ENCODE data around the gene KEL.

KEL gene

DNA sequence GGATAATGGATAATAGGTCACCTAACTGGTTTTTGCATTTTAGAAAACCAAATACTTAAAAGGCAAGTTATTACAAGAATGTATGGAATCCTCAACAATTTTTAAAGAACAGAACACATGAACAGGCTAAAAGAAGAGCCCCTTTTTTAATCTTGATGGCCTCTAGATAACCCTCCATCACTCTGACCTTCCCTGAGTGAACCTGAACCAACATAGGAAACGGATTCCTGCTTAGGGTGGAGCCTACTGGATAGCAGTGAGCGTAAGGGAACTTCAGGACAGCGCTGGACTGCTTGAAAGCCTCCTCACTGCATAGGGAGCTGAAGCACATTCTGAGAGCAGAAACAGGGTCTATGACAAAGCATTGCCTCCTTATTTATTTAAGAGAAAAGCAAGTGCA lies 49.1 kb downstream of the KEL start:
- H3K4me1 ChIP-seq (ENCODE audit: control insufficient read depth, insufficient read depth, low read length, poor library complexity, severe bottlenecking): peaks cover 2% of the 10 kb centered on the region
- 79 to 86% methylated on average over 2 to 3 of the region's 3 CpGs for WGBS, 2 experiments (ENCODE audit: insufficient coverage in 2 of 2)
- no peak overlapping the region for H3K27ac ChIP-seq (ENCODE audit: low read depth, low read length, severe bottlenecking)
- no peaks in the 10 kb centered on the region for H3K36me3 ChIP-seq (ENCODE audit: control insufficient read depth, insufficient read depth, low read length)
- H3K4me3 ChIP-seq (ENCODE audit: extremely low read depth, insufficient read depth, low read length, poor library complexity, severe bottlenecking): no peak overlapping the region
- H3K9me3 ChIP-seq (ENCODE audit: control insufficient read depth, low read length): no peaks in the 10 kb centered on the region

DNA sequence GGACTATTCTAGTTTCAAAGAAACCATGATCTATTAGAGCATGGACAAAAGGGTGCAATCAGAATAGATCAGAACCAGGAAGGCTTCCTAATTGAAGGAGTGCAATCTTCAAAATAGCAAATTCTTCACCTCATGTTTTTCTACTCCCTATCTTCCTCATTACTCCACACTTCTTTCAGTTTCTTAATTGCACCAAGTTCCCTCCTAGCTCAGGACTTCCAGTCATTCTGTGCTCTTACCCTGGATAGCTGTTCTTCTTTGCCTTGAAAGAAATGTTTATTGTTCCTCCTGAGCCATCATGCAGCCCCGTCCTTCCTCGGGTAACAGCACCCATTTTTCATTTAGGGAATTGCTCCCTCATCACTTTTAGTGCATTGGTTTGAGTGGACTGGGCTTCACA lies 51.7 kb downstream of the KEL start:
- H3K27ac ChIP-seq (ENCODE audit: low read depth, low read length, severe bottlenecking): no peak overlapping the region
- H3K4me3 ChIP-seq (ENCODE audit: extremely low read depth, insufficient read depth, low read length, poor library complexity, severe bottlenecking): no peak overlapping the region
- 83% methylated on average over 1 of the region's 2 CpGs; no CpG with 5 or more reads in 1 of the 2 experiments for WGBS, 2 experiments (ENCODE audit: insufficient coverage in 2 of 2)

DNA sequence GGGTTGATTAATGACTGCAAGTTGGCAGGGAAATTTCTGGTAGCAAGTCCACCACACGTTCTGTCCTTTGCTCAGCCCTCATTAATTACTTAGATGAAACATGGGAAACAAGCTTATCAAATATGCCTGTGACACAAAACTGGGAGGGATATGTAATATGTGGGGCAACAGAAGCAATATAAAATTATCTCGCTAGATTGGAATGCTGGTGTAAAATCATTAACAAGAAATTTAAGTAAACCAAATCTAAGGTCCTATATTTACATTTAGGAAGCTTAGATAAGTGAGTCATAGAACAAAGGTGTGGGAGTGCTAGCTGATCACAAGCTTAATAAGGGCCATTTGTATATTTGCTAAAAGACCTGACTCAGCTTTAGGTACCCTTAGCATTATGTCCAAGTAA lies 52.1 kb downstream of the KEL start:
- no peak overlapping the region for H3K4me3 ChIP-seq (ENCODE audit: extremely low read depth, insufficient read depth, low read length, poor library complexity, severe bottlenecking)
- WGBS, 2 experiments (ENCODE audit: insufficient coverage in 2 of 2): no CpG with 5 or more reads among the region's 2 CpGs
- no peak overlapping the region for H3K27ac ChIP-seq (ENCODE audit: low read depth, low read length, severe bottlenecking)
- no peaks in the 10 kb centered on the region for H3K9me3 ChIP-seq (ENCODE audit: control insufficient read depth, low read length)
- no peaks in the 10 kb centered on the region for H3K36me3 ChIP-seq (ENCODE audit: control insufficient read depth, insufficient read depth, low read length)
- peaks cover 2% of the 10 kb centered on the region for H3K4me1 ChIP-seq (ENCODE audit: control insufficient read depth, insufficient read depth, low read length, poor library complexity, severe bottlenecking)

More for the DNA sequence above, 51.7 kb downstream of the KEL start:
- peaks cover 2% of the 10 kb centered on the region for H3K4me1 ChIP-seq (ENCODE audit: control insufficient read depth, insufficient read depth, low read length, poor library complexity, severe bottlenecking)
- no peaks in the 10 kb centered on the region for H3K36me3 ChIP-seq (ENCODE audit: control insufficient read depth, insufficient read depth, low read length)
- H3K9me3 ChIP-seq (ENCODE audit: control insufficient read depth, low read length): no peaks in the 10 kb centered on the region

DNA sequence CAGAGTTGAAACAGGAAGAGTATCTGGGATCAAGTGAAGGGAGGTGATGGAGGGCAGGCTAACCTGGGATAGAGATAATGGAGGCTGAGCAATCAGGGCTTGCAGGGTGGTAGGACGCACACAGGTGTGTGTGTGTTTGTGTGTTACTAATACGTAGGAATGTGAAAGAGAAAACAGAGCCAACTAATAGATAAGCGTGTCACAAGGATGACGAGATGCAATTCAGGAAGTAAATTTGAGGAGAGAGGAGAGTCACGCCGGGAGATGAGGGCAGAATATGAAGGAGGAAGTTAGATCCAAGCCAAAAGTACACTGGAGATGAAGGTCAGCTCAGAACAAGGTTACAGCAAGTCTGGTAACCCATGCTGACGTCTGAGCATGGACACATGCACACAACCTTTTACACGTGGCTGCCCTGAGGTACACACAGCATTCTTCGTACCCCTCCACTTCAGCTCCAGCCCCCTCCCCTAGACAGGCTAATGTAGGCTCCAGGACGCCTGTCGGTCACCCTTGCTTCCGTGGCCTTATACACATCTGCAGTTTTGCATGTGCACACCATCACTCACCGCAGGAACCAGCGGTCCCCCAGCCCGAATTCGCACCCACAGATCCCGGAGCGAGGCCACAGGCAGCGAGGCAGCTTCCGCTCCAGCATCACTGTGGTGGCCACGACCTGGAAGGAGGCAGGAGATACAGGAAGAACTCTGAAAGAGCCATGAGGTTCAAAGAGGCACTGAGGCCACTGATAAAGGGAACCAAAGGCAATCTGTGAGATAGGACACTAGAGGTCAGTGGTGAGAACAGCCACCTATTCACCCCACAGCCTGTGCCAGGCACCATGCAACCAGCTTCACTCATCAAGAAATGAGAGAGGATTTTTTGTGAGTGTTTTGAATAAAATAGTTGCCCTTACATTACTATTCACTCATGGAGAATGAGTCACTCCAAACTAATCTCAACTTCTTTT lies 53.0 kb downstream of the KEL start:
- no peak overlapping the region for H3K27ac ChIP-seq (ENCODE audit: low read depth, low read length, severe bottlenecking)
- peaks cover 2% of the 10 kb centered on the region for H3K4me1 ChIP-seq (ENCODE audit: control insufficient read depth, insufficient read depth, low read length, poor library complexity, severe bottlenecking)
- H3K9me3 ChIP-seq (ENCODE audit: control insufficient read depth, low read length): peaks cover 6% of the 10 kb centered on the region
- H3K4me3 ChIP-seq (ENCODE audit: extremely low read depth, insufficient read depth, low read length, poor library complexity, severe bottlenecking): no peak overlapping the region
- 89% methylated on average over 21 of the region's 21 CpGs for WGBS, 2 experiments (ENCODE audit: insufficient coverage in 2 of 2)
- H3K36me3 ChIP-seq (ENCODE audit: control insufficient read depth, insufficient read depth, low read length): no peaks in the 10 kb centered on the region

DNA sequence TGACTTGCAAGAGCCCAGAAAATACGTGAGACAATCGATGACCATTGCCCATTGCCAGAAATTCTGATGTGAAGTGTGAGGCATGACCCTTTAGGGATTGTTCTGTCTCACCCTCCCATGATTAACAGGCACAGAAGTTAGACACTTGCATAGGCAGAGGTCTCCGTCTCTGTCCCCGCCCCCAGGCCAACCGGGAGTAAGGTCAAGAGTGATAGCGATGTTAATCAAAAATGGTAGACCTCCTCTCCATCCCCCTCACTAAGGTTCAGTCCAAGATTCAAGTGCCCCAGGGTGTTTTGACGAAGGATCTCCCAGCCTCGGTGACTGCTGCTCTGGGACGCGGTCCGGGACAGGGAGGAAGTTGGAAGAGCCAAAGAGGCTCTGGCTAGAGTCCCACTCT lies 53.9 kb downstream of the KEL start:
- peaks cover 2% of the 10 kb centered on the region for H3K4me1 ChIP-seq (ENCODE audit: control insufficient read depth, insufficient read depth, low read length, poor library complexity, severe bottlenecking)
- H3K9me3 ChIP-seq (ENCODE audit: control insufficient read depth, low read length): peaks cover 7% of the 10 kb centered on the region
- H3K4me3 ChIP-seq (ENCODE audit: extremely low read depth, insufficient read depth, low read length, poor library complexity, severe bottlenecking): no peak overlapping the region
- no peaks in the 10 kb centered on the region for H3K36me3 ChIP-seq (ENCODE audit: control insufficient read depth, insufficient read depth, low read length)
- 90 to 91% methylated on average over 9 of the region's 11 CpGs for WGBS, 2 experiments (ENCODE audit: insufficient coverage in 2 of 2)
- H3K27ac ChIP-seq (ENCODE audit: low read depth, low read length, severe bottlenecking): no peak overlapping the region

DNA sequence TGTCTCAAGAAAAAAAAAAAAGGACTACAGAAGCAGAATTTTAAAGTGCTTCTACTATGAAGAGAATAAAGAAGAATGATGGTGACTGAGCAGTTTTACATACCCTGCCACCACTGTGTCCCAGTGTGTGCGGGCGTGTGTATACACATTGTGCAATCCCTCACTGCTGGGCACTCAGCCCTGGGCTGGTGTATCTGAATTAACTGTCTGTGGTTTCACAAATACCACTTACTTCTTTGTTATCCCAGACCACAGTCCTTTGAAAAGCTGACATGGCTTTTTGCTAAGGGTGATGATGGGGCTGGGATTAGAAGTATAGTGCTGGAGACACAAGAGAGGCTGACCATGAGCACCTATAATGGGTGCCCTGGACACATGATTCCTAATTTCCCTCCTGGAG lies 55.5 kb downstream of the KEL start:
- no CpG with 5 or more reads among the region's 2 CpGs for WGBS, 2 experiments (ENCODE audit: insufficient coverage in 2 of 2)
- Histone ChIP-seq H3K36me3 (ENCODE audit: control insufficient read depth, insufficient read depth, low read length) (no peaks in the 10 kb centered on the region), H3K27ac (ENCODE audit: low read depth, low read length, severe bottlenecking) (no peak overlapping the region), H3K4me1 (ENCODE audit: control insufficient read depth, insufficient read depth, low read length, poor library complexity, severe bottlenecking) (peaks cover 2% of the 10 kb centered on the region), H3K9me3 (ENCODE audit: control insufficient read depth, low read length) (peaks cover 10% of the 10 kb centered on the region), H3K4me3 (ENCODE audit: extremely low read depth, insufficient read depth, low read length, poor library complexity, severe bottlenecking) (no peak overlapping the region)

GRCh38 chr7:142905759-142906158 lies 56.4 kb downstream of the KEL start:
- H3K27ac ChIP-seq (ENCODE audit: low read depth, low read length, severe bottlenecking): no peak overlapping the region
- 67 to 77% methylated on average over 2 of the region's 2 CpGs for WGBS, 2 experiments (ENCODE audit: insufficient coverage in 2 of 2)
- H3K4me1 ChIP-seq (ENCODE audit: control insufficient read depth, insufficient read depth, low read length, poor library complexity, severe bottlenecking): peaks cover 2% of the 10 kb centered on the region
- H3K4me3 ChIP-seq (ENCODE audit: extremely low read depth, insufficient read depth, low read length, poor library complexity, severe bottlenecking): no peak overlapping the region
- H3K9me3 ChIP-seq (ENCODE audit: control insufficient read depth, low read length): peaks cover 10% of the 10 kb centered on the region
- H3K36me3 ChIP-seq (ENCODE audit: control insufficient read depth, insufficient read depth, low read length): no peaks in the 10 kb centered on the region

GRCh38 chr7:142904128-142904527 lies 58.0 kb downstream of the KEL start:
- no peaks in the 10 kb centered on the region for H3K4me1 ChIP-seq (ENCODE audit: control insufficient read depth, insufficient read depth, low read length, poor library complexity, severe bottlenecking)
- peaks cover 10% of the 10 kb centered on the region for H3K9me3 ChIP-seq (ENCODE audit: control insufficient read depth, low read length)
- no peak overlapping the region for H3K27ac ChIP-seq (ENCODE audit: low read depth, low read length, severe bottlenecking)
- H3K4me3 ChIP-seq (ENCODE audit: extremely low read depth, insufficient read depth, low read length, poor library complexity, severe bottlenecking): no peak overlapping the region
- H3K36me3 ChIP-seq (ENCODE audit: control insufficient read depth, insufficient read depth, low read length): no peaks in the 10 kb centered on the region

DNA sequence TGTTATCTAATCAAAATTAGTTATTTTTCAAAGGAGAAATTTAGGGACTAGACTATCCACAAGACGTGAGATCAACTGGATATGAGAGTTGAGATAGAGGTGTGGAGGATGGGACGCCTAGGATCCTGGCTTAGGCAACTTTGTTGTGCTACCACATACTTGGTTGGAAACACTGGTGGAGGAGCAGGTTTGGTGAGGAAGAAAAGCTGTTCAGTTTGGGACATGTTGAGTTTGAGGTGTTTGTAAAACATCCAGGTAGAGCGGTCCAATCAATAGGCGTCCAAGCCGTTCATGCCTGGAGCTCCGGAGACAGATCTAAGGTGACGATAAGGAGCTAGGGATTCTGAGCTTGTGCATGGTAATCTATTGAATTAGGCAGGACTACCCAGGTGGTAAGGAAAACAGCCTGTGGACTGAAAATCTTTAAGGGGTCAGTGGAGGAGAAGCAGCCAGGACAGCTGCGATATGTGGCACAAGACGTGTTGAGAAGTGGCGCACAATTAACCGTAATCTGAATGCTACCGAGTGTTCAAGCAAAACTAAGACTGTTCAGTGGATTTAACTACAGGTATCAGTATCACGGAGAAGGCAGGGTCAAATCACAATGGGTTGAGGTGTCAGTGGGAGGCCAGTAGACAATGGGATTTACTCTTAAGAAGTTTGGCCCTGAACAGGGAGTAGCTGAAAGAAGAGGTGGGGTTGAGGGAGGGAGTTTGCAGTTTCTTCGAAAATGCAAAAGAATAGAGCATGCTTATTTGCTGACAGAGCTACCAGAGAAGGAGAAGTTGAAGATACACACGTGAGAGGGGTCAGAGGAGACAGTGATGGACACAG lies 60.5 kb downstream of the KEL start:
- H3K9me3 ChIP-seq (ENCODE audit: control insufficient read depth, low read length): peaks cover 10% of the 10 kb centered on the region
- no peaks in the 10 kb centered on the region for H3K36me3 ChIP-seq (ENCODE audit: control insufficient read depth, insufficient read depth, low read length)
- no peaks in the 10 kb centered on the region for H3K4me1 ChIP-seq (ENCODE audit: control insufficient read depth, insufficient read depth, low read length, poor library complexity, severe bottlenecking)
- no peak overlapping the region for H3K27ac ChIP-seq (ENCODE audit: low read depth, low read length, severe bottlenecking)
- WGBS, 2 experiments (ENCODE audit: insufficient coverage in 2 of 2): 82 to 84% methylated on average over 15 of the region's 15 CpGs
- H3K4me3 ChIP-seq (ENCODE audit: extremely low read depth, insufficient read depth, low read length, poor library complexity, severe bottlenecking): no peak overlapping the region

- no peaks in the 10 kb centered on the region for H3K36me3 ChIP-seq (ENCODE audit: control insufficient read depth, insufficient read depth, low read length)
- no peak overlapping the region for H3K4me3 ChIP-seq (ENCODE audit: extremely low read depth, insufficient read depth, low read length, poor library complexity, severe bottlenecking)
- peaks cover 9% of the 10 kb centered on the region for H3K9me3 ChIP-seq (ENCODE audit: control insufficient read depth, low read length)
- H3K4me1 ChIP-seq (ENCODE audit: control insufficient read depth, insufficient read depth, low read length, poor library complexity, severe bottlenecking): no peaks in the 10 kb centered on the region
- H3K27ac ChIP-seq (ENCODE audit: low read depth, low read length, severe bottlenecking): no peak overlapping the region
- WGBS, 2 experiments (ENCODE audit: insufficient coverage in 2 of 2): 72 to 80% methylated on average over 1 to 2 of the region's 3 CpGs
Measured at GRCh38 chr7:142899661-142900060, 62.5 kb downstream of the KEL start.
